GM18870 (cell line): ENCODE measurements around the gene MRGPRG.
"Not testable (repeated sequence)": the region's sequence is repeated elsewhere in the genome, so short reads cannot be mapped to it uniquely, and the experiment has no call there.

ENCODE experiments used
- ATAC-seq: cut with Tn5 transposase; IDR thresholded peaks from one replicate; pipeline ENCODE4 v1.9.1; 2021; ENCODE audit warnings: moderate library complexity; ENCODE audit not compliant: unreplicated experiment

The MRGPRG gene, protein sequence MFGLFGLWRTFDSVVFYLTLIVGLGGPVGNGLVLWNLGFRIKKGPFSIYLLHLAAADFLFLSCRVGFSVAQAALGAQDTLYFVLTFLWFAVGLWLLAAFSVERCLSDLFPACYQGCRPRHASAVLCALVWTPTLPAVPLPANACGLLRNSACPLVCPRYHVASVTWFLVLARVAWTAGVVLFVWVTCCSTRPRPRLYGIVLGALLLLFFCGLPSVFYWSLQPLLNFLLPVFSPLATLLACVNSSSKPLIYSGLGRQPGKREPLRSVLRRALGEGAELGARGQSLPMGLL

DNA sequence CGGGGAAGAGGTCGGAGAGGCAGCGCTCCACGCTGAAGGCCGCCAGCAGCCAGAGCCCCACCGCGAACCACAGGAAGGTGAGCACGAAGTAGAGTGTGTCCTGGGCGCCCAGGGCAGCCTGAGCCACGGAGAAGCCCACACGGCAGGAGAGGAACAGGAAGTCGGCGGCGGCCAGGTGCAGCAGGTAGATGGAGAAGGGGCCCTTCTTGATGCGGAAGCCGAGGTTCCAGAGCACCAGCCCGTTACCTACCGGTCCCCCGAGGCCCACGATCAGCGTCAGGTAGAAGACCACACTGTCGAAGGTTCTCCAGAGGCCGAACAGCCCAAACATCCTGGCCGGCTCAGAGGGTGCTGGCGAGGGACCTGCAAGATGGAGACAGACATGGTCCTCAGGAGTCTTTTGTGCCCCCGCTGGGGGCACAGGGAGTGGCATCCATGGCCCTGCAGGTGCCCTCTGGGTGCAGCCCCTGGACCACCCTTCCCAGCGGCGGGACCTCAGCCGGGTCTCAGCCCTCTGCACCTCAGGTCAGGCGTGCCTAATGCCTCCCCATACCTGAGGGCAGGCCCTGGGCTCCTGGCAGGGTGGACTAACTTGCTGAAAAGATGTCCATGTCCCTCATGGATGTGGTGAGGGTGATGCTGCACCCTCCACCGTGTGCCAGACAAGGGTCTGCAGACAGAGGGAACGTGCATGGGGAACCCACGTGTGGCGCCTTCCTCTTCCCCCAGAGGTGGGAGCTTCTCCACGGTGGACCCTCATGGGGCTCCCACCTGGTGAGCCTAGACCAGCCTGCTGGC lies at the start of gene MRGPRG:
Gene MRGPRG, minus strand, starts transcription at position 331 of the 798 bp plus-strand sequence. Its CDS starts 0 bp downstream, at position 331.
- ATAC-seq, result no peak

DNA sequence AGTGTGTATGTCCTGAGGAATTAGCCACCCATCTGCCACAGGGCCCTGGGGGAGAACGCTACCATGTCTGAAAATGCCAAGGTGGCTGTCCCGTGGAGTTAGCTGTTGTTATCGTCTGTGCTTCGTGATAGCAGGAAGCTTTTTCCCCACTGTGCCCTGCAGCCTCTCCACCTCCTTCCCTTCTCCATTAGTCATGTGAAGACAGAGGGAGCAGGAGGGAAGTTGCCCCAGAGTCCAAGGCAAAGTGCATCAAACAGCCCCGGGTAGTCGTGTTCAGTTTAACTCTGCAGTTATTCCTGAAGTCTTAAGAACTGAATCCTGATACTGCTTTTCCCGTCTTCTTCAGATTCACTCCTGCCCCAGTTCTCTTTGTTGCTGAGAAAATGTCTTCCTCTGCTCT lies 43.9 kb upstream of the MRGPRG start:
- not testable (repeated sequence) for ATAC-seq

DNA sequence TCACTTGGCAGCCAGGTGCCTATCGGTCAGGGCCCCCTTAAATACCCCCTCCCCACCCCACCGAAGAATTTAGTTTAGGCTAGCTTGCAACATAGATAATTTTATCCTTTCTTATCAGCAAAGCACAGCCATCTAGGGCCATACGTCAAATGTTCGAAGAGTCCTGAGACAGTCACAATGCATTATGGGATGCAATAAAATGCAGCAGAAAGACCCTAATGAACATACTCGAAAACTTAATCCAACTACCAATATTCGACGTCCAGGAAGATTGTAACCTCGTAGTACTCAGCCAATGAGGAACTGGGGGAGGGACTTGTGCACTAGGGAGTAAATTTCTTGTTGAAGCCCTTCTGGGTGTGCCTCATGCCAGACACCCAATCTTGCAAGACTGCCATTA lies 43.2 kb upstream of the MRGPRG start:
- ATAC-seq, result not testable (repeated sequence)

DNA sequence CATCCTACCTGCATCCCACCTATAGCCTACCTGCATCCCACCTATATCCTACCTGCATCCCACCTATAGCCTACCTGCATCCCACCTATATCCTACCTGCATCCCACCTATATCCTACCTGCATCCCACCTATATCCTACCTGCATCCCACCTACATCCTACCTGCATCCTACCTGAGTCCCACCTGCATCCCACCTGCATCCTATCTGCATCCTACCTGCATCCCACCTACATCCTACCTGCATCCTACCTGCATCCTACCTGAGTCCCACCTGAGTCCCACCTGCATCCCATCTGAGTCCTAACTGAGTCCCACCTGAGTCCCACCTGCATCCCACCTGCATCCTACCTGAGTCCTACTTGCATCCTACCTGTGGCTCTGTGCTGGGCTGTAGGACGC lies 38.9 kb upstream of the MRGPRG start:
- not testable (repeated sequence) for ATAC-seq

DNA sequence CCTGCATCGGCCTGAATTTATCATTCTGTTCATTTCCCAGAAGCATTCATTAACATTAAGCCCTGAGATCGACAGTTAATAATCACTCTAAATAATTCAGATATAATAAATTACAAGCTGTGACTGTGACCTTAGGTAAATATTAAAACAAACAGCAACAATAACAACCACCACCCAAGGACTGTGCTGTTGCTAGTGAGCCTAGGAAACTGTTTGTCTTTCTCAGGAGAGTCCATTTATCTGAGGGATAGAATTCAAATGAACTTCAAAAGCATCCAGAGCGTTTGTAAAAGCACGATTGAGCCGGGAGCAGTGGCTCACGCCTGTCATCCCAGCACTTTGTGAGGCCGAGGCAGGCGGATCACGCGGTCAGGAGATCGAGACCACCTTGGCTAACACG lies 36.6 kb upstream of the MRGPRG start:
- not testable (repeated sequence) for ATAC-seq

DNA sequence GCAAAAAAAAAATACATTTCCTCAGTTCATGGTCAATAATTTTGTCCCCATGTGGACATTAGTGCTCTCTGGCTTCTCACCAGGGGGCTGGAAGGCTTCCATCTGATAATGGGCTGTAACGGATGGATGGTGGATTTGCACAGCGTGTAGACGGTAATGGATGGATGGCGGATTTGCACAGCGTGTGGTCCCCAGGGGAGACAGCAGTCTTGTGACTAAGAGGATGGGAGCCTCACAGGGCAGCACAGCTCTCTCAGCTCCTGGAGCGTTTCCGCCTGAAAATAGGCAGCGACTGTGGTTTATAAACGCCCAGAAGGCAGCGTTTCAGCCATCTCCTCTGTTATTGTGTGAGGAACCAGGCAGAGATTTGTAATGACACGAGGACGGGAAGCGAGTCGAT lies 36.2 kb upstream of the MRGPRG start:
- ATAC-seq, result not testable (repeated sequence)

DNA sequence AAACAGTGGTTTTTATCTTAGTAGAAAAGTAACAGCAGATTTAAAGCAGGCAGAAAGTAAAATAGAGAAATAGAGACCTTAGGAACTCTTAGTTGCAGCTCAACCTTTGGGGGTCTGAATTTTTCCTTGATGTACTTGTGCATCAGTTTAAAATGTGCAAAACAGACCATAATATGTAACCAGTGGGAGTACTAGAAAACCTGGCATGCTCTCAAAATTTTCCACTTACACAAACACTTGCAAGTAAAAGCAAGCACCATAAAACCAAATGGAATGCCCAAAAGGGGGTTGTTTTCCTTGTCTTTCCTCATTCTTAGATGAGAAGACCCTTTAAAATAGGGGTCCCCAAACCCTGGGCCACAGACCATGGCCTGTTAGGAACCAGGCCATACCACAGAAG lies 26.5 kb upstream of the MRGPRG start:
- ATAC-seq, result no peak

DNA sequence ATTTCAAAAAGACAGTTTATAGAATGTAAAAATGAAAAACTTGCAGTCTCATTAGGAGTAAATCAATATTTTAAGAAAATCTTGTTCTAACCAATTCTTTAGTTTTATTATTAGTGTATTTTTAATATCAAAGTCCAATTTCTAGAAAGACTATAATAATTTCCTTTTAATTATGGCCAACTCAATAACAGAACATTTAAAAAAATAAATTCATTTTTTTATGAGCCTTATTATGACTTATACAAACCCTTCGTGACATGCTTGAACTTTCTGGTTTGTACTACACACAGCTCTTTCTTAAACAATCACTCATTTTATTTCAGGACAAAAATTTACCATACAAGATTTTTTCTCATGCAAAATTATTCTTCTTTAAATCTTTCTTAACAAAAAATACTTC lies 25.3 kb upstream of the MRGPRG start:
- ATAC-seq, result no peak

DNA sequence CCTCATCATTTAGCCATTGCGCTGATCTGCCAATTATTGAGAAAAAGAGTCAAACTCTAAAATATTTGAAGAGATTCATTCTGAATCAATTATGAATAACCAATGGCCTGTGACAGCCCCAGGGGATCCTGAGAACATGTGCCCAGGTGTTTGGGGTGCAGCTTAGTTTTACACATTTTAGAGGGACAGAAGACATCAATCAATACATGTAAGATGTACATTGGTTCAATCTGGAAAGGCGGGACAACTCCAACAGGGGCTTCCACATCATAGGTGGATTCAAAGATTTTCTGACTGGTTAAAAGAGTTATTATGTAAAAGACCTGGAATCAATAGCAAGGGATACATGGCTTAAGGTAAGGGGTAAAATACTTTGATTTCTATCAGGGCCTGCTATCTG lies 18.5 kb upstream of the MRGPRG start:
- no peak for ATAC-seq

DNA sequence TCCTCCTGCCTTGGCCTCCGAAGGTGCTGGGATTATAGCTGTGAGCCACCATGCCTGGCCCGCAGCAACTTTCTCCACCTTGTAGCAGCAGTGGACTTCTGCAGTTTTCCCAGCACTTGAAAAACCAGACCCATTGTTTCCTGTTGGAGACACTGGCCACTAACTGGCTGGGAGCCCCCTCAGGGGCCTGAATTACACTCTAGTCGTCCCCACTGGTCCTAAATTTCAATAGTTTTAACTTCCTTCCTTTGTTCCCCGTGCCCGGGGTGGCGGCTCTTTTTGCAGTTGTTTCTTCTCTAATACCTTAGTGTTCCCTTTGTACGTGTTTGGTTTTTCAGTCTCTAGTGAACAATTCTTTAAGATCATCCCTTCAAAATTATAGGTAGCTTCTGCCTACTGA lies 16.2 kb upstream of the MRGPRG start:
- ATAC-seq, result no peak

DNA sequence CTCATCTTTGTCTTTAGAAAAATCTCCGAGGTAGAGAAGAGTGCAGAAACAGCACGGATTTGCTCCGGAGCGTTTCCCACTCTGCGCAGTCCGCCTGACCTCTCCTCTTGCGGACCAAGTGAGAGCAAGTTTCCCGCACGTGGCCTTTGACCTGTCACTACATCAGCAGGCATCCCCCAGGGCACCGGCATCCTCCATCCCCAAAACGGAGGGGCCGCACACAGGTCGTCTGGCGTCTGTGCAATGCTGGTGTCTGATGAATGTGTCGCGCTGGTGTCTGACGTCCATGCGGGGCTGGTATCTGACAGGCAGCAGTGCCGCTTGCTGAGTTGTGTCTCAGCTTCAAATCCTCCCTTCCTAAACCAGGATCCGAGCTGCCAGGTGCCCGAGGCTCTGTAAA lies 14.3 kb upstream of the MRGPRG start:
- no peak for ATAC-seq

DNA sequence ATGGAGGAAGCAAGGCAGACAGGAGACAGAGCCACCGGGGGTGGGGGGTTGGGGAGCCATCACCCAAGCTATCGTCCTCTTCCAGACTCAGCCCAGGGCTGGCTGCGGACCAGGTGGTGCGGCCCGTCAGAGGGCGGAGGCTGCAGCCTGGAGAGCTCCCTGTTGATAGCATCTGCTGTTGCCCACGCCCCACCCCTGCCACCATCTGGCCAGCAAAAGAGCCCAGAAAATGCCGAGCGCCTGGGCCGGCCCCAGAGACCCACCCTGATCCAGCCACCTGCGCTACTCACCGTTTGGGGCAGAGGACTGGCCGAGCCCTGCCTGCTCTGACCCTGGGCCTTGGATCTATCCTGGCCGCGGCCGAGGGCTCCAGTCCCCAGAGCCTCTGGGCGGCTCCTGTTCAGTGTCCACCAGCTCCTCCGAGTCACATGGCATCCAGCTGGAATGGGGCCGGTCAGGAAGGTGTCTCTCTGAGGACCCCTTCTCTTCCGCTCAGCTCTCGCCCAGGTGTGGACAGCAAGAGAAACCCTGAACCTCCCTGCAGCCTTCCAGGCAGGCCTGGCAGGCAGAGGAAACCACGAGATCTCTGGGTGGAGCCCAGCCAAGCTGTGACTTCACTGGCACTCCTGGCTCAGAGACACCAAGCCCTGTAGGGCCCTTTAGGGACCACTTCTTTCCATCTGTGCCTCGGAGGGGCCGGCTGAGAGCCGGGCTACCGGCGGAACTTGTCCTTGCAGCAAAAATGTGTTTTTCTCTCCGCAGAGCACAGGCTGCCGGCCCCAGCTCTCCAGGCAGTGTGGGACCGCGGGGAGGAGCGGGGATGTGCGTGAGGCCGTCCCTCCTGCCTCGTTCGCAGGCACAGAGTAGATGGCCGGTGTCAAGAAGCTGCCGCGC lies 13.5 kb upstream of the MRGPRG start, which contains the start of gene MRGPRE:
Gene MRGPRE, minus strand, starts transcription at position 567 of the 894 bp plus-strand sequence. CDS start 3,618 bp downstream, outside the sequence.
- ATAC-seq, result no peak

DNA sequence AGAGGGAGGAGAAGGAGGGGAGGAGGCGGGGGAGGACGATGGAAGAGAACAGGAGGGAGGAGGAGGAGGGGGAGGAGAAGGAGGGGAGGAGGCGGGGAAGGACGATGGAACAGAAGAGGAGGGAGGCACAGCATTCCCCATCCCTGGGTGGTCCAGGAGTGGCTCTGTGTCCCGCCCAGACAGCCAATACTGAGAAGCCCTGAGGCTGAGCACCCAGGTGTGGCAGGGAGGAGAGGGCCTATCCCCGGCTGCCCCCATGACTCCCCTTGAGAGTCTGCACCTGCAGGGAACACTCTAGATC lies 12.9 kb upstream of the MRGPRG start:
- ATAC-seq, result no peak

DNA sequence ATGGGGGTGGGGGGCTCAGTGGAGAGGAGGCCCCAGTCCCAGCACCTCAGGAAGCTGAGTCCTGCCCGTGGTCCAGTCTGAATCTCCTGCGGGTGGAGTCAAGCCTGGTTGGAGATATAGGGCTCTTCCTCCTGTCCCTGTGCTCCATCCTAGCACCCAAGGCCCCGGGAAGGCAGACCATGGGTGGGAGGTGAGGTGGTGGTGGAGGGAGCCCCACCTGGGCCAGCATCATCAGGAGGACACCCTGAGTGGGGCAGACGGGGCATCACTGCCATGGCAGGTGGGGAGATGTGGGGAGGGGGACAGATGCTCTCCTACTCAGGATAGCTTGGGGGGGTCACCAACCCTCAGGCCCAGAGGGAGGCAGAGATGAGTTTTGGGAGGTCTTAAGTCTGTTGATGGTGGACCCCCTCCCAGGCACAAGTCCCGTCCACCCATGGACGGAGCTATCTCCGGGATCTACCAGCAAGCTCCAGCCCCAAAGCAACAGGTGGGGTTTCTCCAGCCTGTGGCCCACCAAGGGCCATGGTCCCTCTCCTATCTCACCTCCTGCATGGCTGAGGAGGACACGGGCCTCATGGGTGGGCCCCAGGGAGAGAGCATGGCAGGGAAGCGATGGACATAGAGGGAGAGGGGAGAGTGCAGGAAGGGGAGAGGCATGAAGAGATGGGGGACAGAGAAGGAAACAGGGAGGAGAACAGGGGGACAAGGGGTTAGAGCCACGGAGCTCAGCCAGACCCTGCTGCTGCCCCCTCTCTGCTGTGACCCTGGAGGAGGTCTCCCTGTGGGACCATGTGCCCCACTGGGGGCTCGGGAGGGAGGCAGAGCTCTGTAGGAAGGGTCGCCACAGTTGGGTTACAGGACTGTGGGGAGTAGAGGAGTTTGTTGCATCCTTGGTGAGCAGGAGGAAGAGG lies 12.3 kb upstream of the MRGPRG start:
- no peak for ATAC-seq

DNA sequence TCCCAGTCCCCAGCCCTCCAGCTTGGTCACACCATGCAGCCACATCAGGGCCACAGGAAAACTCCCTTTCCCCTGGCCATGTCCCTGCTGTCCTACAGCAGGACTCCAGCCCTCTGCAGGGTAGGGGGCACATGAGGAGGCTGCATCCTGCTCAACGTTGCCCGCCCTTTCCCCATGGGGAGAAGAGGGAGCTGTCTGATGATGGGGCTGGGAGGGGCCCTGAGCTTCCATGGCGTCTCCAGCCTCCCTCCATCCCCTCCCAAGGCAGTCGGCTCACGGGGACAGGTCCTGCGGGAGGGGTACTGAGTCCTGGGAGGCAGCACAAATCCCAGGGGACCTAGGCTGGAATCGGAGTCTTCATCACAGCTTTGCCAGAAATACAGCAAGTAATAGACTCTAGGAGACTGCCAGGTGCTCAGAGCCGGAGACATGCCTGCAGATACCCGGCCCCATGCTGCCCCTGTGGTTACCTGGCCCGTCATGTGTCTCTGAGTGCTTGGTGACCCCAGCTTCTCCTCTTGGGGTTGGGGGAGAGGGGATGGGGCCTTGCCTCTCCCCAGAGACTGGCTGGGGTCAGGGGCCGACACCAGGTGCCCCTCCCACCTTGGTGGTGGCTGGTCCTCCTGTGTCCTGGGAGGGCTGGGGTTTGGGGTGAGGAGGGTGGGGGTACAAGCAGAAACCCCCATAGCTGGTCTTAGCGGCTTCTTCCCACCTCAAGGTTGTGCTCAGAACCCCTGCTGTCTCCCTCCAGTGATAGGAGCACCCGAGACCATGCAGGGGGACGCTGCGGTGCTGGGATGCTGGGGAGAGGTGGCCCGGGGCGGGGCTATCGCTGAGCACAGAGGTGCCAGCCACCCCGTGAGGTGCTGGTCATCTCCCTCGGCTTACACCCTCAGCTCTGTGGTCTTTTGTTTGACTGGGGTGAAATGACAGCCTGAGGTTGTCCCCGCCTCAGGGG lies 11.3 kb upstream of the MRGPRG start:
- no peak for ATAC-seq

DNA sequence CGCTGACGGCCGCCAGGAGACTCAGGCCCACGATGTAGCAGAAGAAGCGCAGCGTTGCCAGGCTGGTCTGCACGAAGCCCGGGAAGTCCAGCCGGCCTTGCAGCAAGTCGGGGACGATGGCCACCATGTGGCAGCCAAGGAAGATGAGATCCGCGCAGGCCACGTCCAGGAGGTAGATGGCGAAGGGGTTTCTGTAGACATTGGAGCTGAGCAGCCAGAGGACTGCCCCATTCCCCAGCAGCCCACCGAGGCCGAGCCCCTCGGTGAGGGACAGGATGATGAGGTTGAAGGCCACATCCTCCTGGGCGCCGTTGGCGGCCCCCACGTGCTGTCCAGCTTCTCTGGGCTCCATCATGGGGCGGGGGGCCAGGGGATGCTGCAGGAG lies 9.8 kb upstream of the MRGPRG start:
- ATAC-seq, result no peak

DNA sequence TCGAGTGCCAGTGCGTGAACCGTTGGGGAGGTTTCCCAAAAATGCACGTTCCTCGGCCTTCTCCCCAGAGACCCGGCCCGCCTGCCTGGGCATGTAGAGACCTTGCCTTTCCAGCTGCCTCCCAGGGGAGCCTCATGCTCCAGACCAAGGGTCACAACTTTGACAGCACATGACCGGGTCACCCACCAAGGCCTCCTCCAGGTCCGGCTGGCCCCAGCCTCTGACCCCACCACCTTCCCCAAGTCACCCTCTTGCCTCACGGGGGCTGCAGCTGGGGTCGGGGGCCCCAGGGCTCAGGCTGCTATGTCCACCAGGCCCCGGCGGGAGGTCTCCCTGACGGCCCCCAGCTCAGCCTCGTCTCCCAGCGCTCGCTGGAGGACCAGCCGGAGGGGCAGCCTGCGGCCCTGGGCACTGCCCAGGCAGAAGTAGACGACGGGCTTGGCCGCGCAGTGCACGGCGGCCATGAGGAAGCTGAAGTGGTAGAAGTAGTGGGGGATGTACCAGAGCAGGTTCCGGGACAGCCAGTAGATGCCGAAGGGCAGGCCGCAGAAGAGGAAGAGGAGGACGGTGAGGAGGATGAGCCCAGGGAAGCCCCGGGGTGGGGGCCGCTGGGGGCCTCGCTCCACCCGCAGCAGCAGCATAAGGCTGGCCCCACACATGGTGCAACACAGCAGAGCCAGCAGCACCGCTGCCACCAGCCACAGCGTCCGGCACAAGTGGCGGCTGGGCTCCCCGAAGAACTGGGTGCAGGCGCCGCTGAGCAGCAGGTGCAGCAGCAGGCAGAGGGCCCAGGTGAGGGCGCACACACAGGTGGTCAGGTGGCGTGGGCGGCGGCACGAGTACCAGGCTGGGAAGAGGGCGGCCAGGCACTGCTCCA lies 9.2 kb upstream of the MRGPRG start:
- no peak for ATAC-seq

DNA sequence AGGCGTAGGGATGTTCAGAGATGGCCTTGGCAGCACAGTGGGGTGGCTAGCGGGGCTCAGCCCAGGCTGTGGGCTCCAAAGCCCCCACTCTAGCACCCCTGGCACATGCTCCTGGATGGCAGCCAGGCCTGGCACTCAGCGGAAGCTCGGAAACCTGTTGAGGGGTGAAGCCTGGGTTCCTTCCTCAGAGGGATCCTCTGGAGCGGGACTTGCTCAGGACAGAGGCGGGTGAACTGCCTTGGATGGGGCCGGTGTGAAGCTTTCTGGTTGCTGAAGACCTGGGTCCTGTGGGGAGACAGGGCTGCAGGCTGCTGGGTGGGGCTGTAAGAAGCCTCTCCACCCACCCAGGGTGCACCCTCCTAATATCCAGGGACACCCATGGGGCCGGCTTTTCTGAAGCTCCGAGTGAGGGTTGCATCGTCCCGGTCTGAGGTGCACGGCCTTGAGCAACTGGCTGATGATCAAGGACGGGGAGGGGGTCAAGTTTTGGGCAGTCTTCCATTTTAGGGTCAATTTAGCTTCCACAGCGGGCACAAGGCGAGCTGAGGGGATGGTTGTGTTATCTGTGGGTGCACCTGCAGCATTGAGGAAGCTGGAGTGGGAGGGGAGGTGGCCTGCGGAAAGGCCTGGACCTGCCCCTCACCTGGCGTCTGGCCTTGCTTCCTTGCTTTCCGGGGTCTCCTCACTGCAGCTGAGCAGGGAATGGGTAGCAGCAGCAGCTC lies 8.4 kb upstream of the MRGPRG start:
- no peak for ATAC-seq
